GM10266 (cell line): ENCODE measurements around the gene CORO1C.

ENCODE experiments used
- DNase-seq: peaks from one replicate; pipeline ENCODE4 v3.0.0; 2012; ENCODE audit errors: extremely low spot score
- TF ChIP-seq, protein P1 (sequence below): IDR thresholded peaks from 2 replicates; pipeline ENCODE4 v1.5.1; 2012; ENCODE audit warnings: mild to moderate bottlenecking, low read depth; ENCODE audit not compliant: control insufficient read depth, insufficient read depth; ENCODE audit errors: missing control alignments

CORO1C gene

DNA sequence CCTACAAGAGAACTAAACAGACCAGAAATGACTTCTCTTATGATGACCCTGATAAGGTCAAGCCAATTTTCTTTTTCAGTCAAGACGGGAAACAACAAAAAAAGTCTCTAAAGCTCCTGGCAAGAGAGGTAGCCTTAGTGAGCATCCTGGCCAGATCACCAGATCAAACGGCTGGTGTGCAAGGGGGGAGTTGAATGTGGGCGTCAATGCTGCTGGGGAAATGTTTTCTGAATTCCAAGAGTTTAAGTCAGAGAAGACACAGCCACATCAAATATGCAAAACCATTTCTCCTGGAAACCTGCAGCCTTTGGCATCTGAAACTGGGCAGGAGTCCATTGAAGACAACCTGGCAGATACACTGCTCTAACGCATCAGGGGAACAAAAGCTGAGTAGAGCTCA, 81.6 kb downstream of the CORO1C start:
- DNase-seq: no peak
- TF ChIP-seq, protein P1, sequence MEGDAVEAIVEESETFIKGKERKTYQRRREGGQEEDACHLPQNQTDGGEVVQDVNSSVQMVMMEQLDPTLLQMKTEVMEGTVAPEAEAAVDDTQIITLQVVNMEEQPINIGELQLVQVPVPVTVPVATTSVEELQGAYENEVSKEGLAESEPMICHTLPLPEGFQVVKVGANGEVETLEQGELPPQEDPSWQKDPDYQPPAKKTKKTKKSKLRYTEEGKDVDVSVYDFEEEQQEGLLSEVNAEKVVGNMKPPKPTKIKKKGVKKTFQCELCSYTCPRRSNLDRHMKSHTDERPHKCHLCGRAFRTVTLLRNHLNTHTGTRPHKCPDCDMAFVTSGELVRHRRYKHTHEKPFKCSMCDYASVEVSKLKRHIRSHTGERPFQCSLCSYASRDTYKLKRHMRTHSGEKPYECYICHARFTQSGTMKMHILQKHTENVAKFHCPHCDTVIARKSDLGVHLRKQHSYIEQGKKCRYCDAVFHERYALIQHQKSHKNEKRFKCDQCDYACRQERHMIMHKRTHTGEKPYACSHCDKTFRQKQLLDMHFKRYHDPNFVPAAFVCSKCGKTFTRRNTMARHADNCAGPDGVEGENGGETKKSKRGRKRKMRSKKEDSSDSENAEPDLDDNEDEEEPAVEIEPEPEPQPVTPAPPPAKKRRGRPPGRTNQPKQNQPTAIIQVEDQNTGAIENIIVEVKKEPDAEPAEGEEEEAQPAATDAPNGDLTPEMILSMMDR: no peak

DNA sequence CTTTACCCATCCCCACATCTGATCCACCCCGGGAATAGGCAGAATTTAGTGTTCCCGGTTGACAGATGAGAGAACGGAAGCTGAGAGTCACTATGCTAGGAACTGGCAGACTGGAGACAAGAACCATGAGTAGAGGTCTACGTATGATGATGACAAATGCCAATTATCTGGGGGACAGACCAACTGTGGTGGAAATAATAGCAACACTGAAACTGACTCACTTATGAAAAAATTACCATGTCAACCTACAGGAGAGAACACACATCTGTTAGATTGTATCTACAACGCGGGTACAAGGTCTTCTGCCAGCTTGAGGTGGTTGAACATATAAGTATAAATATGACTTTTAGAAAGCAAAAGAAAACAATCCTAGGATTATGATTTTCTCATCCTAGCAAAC, 82.2 kb downstream of the CORO1C start:
- TF ChIP-seq, protein P1: no peak
- DNase-seq: no peak

DNA sequence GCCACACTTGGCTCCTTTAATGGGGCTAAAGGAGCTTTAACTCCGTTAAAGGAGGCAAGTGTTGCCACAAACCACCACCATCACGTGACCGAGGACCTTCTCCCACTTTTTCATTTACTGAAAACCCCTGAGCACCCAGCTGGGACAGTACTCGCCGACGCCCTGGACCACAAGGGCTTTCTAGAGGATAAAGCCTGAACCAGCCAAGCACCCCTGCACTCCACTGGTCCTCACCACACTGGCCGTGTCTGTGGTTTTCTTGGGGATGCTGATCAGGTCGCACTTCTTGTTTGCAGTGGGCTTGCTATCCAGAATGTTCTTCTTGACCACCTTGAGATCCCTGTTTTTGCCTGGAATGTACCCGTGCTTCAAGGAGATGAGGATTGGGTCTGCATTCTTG, 82.9 kb downstream of the CORO1C start:
- TF ChIP-seq, protein P1: no peak
- no peak for DNase-seq

DNA sequence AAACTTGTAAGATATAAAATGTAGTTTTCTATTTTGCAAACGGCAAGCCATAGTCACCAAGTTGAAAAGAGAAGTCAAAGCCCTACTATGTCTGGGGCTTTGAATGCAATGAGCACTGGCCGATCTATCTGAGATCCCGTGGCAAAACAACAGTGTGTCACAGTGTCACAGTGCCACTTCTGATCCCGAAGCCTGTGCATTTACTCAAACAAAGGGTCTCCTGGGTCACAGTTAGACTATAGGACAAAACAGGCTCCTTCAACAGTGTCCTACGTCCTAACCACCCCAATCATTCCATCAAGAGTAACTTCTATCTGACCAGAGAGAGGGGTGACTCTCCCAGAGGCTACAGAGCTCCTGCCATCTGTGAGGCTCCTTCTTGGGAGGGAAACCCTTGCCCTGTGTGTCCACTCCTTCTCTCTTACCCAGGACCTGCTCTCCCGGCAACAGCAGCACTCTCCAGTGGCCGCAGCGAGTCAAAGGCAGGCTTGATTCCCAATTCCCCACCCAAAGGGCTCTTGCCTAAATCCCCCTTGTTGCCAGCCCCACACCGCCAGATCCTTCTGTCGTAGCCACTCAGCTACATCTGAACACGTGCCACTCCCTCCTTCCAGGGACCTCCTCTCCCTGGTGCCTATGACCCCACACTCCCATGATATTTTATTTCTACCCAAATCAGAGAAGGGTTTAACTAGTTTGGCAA, 83.6 kb downstream of the CORO1C start:
- no peak for DNase-seq
- TF ChIP-seq, protein P1: no peak

DNA sequence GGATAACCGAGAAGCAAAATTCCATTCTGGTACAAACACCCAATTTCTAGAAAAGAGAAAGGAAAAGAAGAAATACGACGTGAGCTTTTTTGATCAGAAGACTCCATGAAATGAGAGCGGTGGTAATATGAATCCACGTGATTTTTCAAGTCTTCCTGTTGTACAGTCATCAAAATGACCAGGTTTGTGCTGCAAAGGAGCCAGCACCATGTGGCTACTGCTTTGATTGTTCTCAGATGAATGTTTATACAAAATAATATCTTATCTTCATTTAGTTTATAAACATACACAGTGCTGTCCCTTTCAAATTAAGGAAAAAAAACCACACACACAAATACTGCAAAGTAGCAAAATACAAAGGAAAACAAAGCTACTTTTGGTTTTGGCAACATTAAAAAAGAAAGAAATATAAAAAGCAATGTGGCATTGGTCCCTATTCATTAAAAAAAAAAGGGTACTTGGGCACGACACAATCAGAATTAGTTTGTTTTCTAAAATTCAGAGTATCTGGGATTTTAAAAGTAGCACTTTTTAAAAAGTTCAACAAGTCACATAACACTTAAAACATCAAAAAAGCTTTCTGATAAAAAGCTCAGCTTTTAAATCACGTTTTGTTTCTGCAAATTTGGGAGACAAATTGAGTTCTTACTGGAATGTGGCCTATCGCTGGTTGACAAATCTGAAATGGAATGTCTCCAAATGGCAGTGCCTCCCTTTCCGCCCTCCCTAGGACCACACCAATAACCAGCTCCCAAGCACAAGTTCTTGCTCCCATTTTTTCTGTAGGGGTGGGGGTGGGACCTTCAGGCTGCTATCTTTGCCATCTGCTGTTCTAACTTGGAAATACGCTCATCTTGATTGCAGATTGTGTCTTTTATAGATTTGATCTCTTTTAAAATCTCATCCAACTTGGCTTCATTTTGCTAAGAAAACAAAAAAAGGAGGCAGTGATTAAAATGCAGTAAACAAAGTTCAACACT, 84.4 kb downstream of the CORO1C start:
- TF ChIP-seq, protein P1: no peak
- DNase-seq: no peak

DNA sequence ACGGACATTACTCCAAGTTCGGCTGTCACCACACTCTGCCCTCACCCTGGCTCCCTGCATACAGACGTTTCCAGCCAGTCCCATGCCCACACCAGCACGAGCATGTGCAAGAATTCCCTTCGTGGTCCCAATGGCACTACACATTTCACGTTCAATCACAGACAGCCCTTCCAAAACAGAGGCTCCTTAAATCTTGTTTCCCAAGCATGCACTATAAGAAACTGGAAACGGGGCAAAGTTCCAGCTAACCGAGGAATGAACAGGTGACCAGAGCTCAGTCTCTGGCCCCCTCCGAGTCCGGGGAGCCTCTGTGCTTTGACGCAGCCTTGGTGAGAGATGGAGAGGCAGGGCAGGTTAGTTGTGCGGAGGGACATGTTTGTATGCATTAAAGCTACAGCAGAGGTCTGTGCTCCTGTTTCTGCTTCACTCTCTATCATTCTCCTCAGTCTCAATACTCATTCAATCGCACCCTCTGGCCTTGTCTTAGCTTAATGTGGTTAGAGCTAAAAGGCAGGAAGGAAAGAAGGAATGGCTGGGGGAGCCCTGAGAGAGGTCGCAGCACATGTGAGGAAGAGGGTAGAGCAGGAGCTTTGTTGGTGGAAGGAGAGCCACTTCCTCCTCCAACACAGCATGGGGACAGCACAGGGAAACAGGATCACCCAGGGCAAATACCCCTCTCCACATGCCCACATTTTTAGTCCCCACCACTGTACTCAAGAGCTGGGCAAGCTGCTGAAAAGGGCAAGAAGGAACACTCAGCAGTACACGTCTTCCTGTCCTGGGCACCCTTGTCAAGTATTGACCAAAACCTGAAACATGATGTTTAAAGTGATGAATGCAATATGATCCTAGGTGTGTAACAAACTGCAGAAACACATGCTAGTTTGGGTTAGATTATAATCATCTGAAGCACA, 85.4 kb downstream of the CORO1C start:
- no peak for DNase-seq
- TF ChIP-seq, protein P1: no peak
